H1 (cell line): Measurements from ENCODE around the gene PPP3CB. TPM values are rescaled to one million over a fixed set of nuclear protein-coding genes. Genes with fewer than 3 reads are reported as not detected.
A peak's percentile ranks its signal among the peaks of the same experiment; 100 is the strongest.

Experiments used
- CTCF ChIA-PET: fragments of 300-600 bp; sonication (Branson Sonifier 250); formaldehyde crosslinking; loops from one replicate; lab custom pipeline; 2021; ENCODE audit not compliant: partially characterized antibody; lab: Charles Lee
- POLR2A ChIA-PET: fragments of 300-600 bp; sonication (Branson Sonifier 250); formaldehyde crosslinking; loops from one replicate; lab custom pipeline; 2021; ENCODE audit warnings: inconsistent platforms; ENCODE audit not compliant: partially characterized antibody; lab: Charles Lee
- DNase-seq, 2 experiments: peaks; one replicate each; pipeline versions ENCODE4 v3.0.0 to v3.0.0-alpha.2; 2010 to 2022; ENCODE audit warnings: low spot score in 2 of 2, low read depth in 1 of 2, mixed read lengths in 1 of 2
- FAIRE-seq: peaks from 2 replicates; lab custom pipeline; 2011; peaks lifted over from hg19 to GRCh38; lab: Jason Lieb, UNC
- H2AFZ ChIP-seq: 2 replicates; pipeline ENCODE4 v1.8.1; 2012; ENCODE audit warnings: low read length, inconsistent platforms
- H2AK5ac ChIP-seq: 2 replicates; pipeline ENCODE4 v1.6.1; 2013; ENCODE audit warnings: low read depth, low read length
- H2BK120ac ChIP-seq: replicated peaks from 2 replicates; pipeline ENCODE3; 2013; ENCODE audit warnings: low read depth, low read length, inconsistent platforms
- H2BK12ac ChIP-seq: 2 replicates; pipeline ENCODE4 v1.6.1; 2013; ENCODE audit warnings: low read depth, low read length
- H2BK15ac ChIP-seq: 2 replicates; pipeline ENCODE4 v1.6.1; 2013; ENCODE audit warnings: low read length
- H2BK20ac ChIP-seq: 2 replicates; pipeline ENCODE4 v1.6.1; 2013; ENCODE audit warnings: low read length
- H2BK5ac ChIP-seq: 2 replicates; pipeline ENCODE4 v1.6.1; 2013; ENCODE audit warnings: low read depth, low read length
- H3K14ac ChIP-seq: 2 replicates; pipeline ENCODE4 v1.6.1; 2013; ENCODE audit warnings: inconsistent platforms; ENCODE audit not compliant: insufficient read length
- H3K18ac ChIP-seq: 2 replicates; pipeline ENCODE4 v1.6.1; 2013; ENCODE audit warnings: low read length; ENCODE audit errors: extremely low read depth
- H3K23ac ChIP-seq: 2 replicates; pipeline ENCODE4 v1.6.1; 2013; ENCODE audit warnings: inconsistent platforms; ENCODE audit not compliant: insufficient read length
- H3K23me2 ChIP-seq: 2 replicates; pipeline ENCODE4 v1.6.1; 2013; ENCODE audit warnings: low read depth, low read length
- H3K27ac ChIP-seq: 2 replicates; pipeline ENCODE4 v1.6.1; 2011; ENCODE audit warnings: low read depth, low read length, inconsistent platforms
- H3K27me3 ChIP-seq, 4 experiments: replicated peaks in 1 of 4; 1 replicate in 1 of 4; 2 replicates in 3 of 4; pipeline versions ENCODE4 v1.6.1 to v1.8.1; 2011 to 2013; ENCODE audit warnings: low read length in 3 of 4, mild to moderate bottlenecking in 3 of 4, inconsistent platforms in 2 of 4, mixed read lengths in 2 of 4, moderate library complexity in 1 of 4; ENCODE audit not compliant: control insufficient read depth in 3 of 4, insufficient read depth in 3 of 4; ENCODE audit errors: extremely low read depth in 1 of 4
- H3K36me3 ChIP-seq, 4 experiments: 2 replicates each; pipeline versions ENCODE4 v1.6.1 to v1.8.1; 2011 to 2013; ENCODE audit warnings: mild to moderate bottlenecking in 4 of 4, low read length in 3 of 4, moderate library complexity in 2 of 4, control low read depth in 1 of 4, inconsistent platforms in 1 of 4; ENCODE audit not compliant: insufficient read depth in 4 of 4, control insufficient read depth in 2 of 4
- H3K4ac ChIP-seq: replicated peaks from 2 replicates; pipeline ENCODE3; 2013; ENCODE audit warnings: low read length, low read depth, mixed read lengths, inconsistent platforms; ENCODE audit not compliant: insufficient read length
- H3K4me1 ChIP-seq, 4 experiments: replicated peaks in 1 of 4; 1 replicate in 1 of 4; 2 replicates in 3 of 4; pipeline versions ENCODE4 v1.6.1 to v1.8.1; 2011 to 2013; ENCODE audit warnings: low read length in 3 of 4, inconsistent platforms in 2 of 4, mixed read lengths in 1 of 4; ENCODE audit not compliant: insufficient read depth in 4 of 4, control insufficient read depth in 3 of 4
- H3K4me2 ChIP-seq, 2 experiments: 2 replicates each; pipeline versions ENCODE4 v1.6.1 to v1.8.1; 2011 to 2013; ENCODE audit warnings: low read depth in 2 of 2, low read length in 2 of 2, control low read depth in 1 of 2, inconsistent platforms in 1 of 2, mild to moderate bottlenecking in 1 of 2; ENCODE audit not compliant: insufficient read depth in 1 of 2
- H3K4me3 ChIP-seq, 4 experiments: fragments of 200-600, 300-600 bp in 1 of 4; sonication (generic), shearing (Covaris generic), sonication (Bioruptor Twin) in 1 of 4; 2 replicates each; pipeline versions ENCODE4 v1.5.1 to v1.8.1; 2011 to 2016; ENCODE audit warnings: low read length in 4 of 4, low read depth in 3 of 4, control low read depth in 2 of 4, inconsistent platforms in 2 of 4, mild to moderate bottlenecking in 2 of 4, mixed read lengths in 1 of 4, moderate library complexity in 1 of 4; ENCODE audit not compliant: insufficient read depth in 2 of 4; ENCODE audit errors: extremely low read depth in 1 of 4
- H3K56ac ChIP-seq: replicated peaks from 2 replicates; pipeline ENCODE3; 2013; ENCODE audit warnings: low read depth, mild to moderate bottlenecking, mixed read lengths, low read length, inconsistent platforms; ENCODE audit not compliant: insufficient read length
- H3K79me1 ChIP-seq: 2 replicates; pipeline ENCODE4 v1.6.1; 2013; ENCODE audit warnings: low read depth, low read length, control low read depth
- H3K79me2 ChIP-seq, 2 experiments: 2 replicates each; pipeline versions ENCODE4 v1.6.1 to v1.8.1; 2012 to 2013; ENCODE audit warnings: low read length in 2 of 2, mild to moderate bottlenecking in 2 of 2, inconsistent platforms in 1 of 2; ENCODE audit not compliant: insufficient read depth in 2 of 2, control insufficient read depth in 1 of 2
- H3K9ac ChIP-seq, 4 experiments: replicated peaks in 1 of 4; 1 replicate in 1 of 4; 2 replicates in 3 of 4; pipeline versions ENCODE4 v1.6.1 to v1.8.1; 2011 to 2013; ENCODE audit warnings: low read depth in 3 of 4, low read length in 3 of 4, control low read depth in 2 of 4, mild to moderate bottlenecking in 2 of 4, moderate library complexity in 2 of 4, inconsistent platforms in 1 of 4; ENCODE audit errors: extremely low read depth in 1 of 4
- H3K9me3 ChIP-seq, 2 experiments: 2 replicates each; pipeline versions ENCODE4 v1.6.1 to v1.8.1; 2012 to 2013; ENCODE audit warnings: mild to moderate bottlenecking in 2 of 2, moderate library complexity in 2 of 2, control low read depth in 1 of 2, inconsistent platforms in 1 of 2, low read depth in 1 of 2, low read length in 1 of 2, mixed read lengths in 1 of 2; ENCODE audit not compliant: insufficient read depth in 2 of 2
- H4K20me1 ChIP-seq, 2 experiments: replicated peaks in 1 of 2; 2 replicates each; pipeline versions ENCODE3 to v1.8.1; 2011 to 2013; ENCODE audit warnings: inconsistent platforms in 2 of 2, low read length in 2 of 2, mild to moderate bottlenecking in 1 of 2; ENCODE audit not compliant: insufficient read depth in 2 of 2, control insufficient read depth in 1 of 2
- H4K5ac ChIP-seq: 2 replicates; pipeline ENCODE4 v1.6.1; 2013; ENCODE audit warnings: low read length, low read depth, mixed read lengths, inconsistent platforms; ENCODE audit not compliant: insufficient read length
- H4K8ac ChIP-seq: 2 replicates; pipeline ENCODE4 v1.8.0; 2013; ENCODE audit warnings: mild to moderate bottlenecking, moderate library complexity, low read length, inconsistent platforms; ENCODE audit not compliant: insufficient read depth; ENCODE audit errors: extremely low read depth
- H4K91ac ChIP-seq: replicated peaks from 2 replicates; pipeline ENCODE3; 2013; ENCODE audit warnings: low read length, mixed read lengths, inconsistent platforms; ENCODE audit not compliant: insufficient read length
- CEBPB ChIP-seq: IDR thresholded peaks from 2 replicates; pipeline ENCODE4 v1.6.1; 2012; ENCODE audit warnings: low read depth, low read length
- FOSL1 ChIP-seq: IDR thresholded peaks from 2 replicates; pipeline ENCODE4 v1.6.1; 2011; ENCODE audit warnings: mild to moderate bottlenecking, low read depth, low read length, moderate library complexity; ENCODE audit not compliant: insufficient read depth
- POU5F1 ChIP-seq: IDR thresholded peaks from 2 replicates; pipeline ENCODE4 v1.6.1; 2011; ENCODE audit warnings: low read depth, mild to moderate bottlenecking, low read length, moderate library complexity
- SP2 ChIP-seq: IDR thresholded peaks from 2 replicates; pipeline ENCODE4 v1.6.1; 2012; ENCODE audit warnings: mild to moderate bottlenecking, low read length, inconsistent platforms
- WGBS, 2 experiments: shearing (Covaris generic) in 1 of 2; methylation state at CpG; one replicate each; pipeline versions ENCODE4 v1.1.6 to v1.1.7; 2013 to 2015; ENCODE audit warnings: low lambda C conversion rate in 2 of 2, mixed read lengths in 2 of 2, inconsistent platforms in 1 of 2, low coverage in 1 of 2, missing lambda C conversion rate in 1 of 2; ENCODE audit not compliant: insufficient replicate concordance in 2 of 2, insufficient coverage in 1 of 2, insufficient read length in 1 of 2; ENCODE audit errors: extremely low coverage in 1 of 2, missing lambda C conversion rate in 1 of 2; 5-methylcytosine and 5-hydroxymethylcytosine counted together
- polyA plus RNA-seq, 7 experiments: library from polyadenylated mRNA; depleted of rRNA in 3 of 7; stranded (reverse) in 5 of 7; unstranded in 2 of 7; fragments of >200 nt in 5 of 7; fragments of 200-250 nt in 2 of 7; gene quantifications; 1 replicate in 5 of 7; 2 replicates in 1 of 7; 4 replicates in 1 of 7; pipeline versions ENCODE4 v1.2.1 to v1.2.3, GENCODE V29; 2011 to 2013; ENCODE audit warnings: missing spikeins in 2 of 7, mixed read lengths in 2 of 7
- total RNA-seq: library from RNA; stranded (reverse); fragmentation: NEBNext Ultra II Directional; extraction: Animal tissue kit (Norgen Biotek cat#: 25700); gene quantifications from 2 replicates; pipeline ENCODE4 v1.2.1, GENCODE V29; 2021
- TF ChIP-seq, protein P1 (sequence below): IDR thresholded peaks from 2 replicates; pipeline ENCODE4 v1.6.1; 2012; ENCODE audit warnings: low read length, inconsistent platforms

Gene PPP3CB
- total and polyA plus RNA-seq, 2 of the 8 experiments (the other 6 are each of a cell fraction or from before 2014, with no cell fraction given) = 10.5 to 36.3 TPM

DNA sequence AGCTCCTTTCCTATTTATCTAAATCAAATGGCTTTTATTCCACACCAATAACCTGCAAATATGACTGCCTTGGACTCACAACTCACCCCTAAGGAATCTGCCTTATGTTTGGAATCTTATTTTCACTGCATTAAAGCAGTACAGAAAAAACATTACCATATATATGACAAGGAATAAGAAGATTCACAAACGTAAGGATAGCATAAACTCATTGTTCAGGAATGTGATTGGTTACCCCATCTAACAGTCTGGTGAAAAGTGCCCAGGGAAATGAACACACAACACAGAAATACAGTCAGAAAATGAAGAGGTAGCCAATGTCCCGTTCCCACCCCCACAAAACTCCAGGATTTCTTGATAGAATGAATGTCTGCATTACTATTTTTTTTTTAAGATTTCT, 2.0 kb downstream of the PPP3CB start:
- Histone ChIP-seq H3K56ac (no peak overlapping the region), H3K27ac (no peak overlapping the region), H2BK20ac (no peak overlapping the region), H3K4me1 (peaks cover 4 to 5% (median 4%) of the 10 kb centered on the region in 4 experiments; a peak in 6 of 7 replicates), H3K79me1 (no peaks in the 10 kb centered on the region), H3K9ac (no peak overlapping the region), H3K36me3 (peaks cover 3 to 6% (median 5%) of the 10 kb centered on the region in 4 experiments; a peak in 4 of 8 replicates), H3K18ac (no peak overlapping the region), H4K20me1 (no peaks in the 10 kb centered on the region), H3K23ac (no peak overlapping the region), H4K91ac (no peak overlapping the region), H2BK5ac (no peak overlapping the region), H3K23me2 (no peaks in the 10 kb centered on the region; the same call in 1 of the 2 replicates), H2AFZ (no peak overlapping the region), H2AK5ac (no peak overlapping the region), H2BK120ac (no peak overlapping the region), H3K4me2 (peak overlapping the region in 1 of 2 experiments; percentile 59; a peak in 2 of 4 replicates), H4K8ac (no peak overlapping the region), H3K27me3 (no peaks in the 10 kb centered on the region)
- FAIRE-seq (no peak), DNase-seq (no peak)
- WGBS, 2 experiments = 86% methylated on average over 2 of the region's 2 CpGs; no CpG with 5 or more reads in 1 of the 2 experiments
- POLR2A ChIA-PET = interaction anchor here (1.1 to 1.2 kb wide), 2 partner anchors 13 to 132 kb away, joined by 3 read pairs; no protein-coding TSS in a partner anchor
- TF ChIP-seq POU5F1 (no peak), CEBPB (no peak), FOSL1 (no peak), SP2 (no peak)
- TF ChIP-seq, protein P1, sequence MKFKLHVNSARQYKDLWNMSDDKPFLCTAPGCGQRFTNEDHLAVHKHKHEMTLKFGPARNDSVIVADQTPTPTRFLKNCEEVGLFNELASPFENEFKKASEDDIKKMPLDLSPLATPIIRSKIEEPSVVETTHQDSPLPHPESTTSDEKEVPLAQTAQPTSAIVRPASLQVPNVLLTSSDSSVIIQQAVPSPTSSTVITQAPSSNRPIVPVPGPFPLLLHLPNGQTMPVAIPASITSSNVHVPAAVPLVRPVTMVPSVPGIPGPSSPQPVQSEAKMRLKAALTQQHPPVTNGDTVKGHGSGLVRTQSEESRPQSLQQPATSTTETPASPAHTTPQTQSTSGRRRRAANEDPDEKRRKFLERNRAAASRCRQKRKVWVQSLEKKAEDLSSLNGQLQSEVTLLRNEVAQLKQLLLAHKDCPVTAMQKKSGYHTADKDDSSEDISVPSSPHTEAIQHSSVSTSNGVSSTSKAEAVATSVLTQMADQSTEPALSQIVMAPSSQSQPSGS = no peak
- TF ChIP-seq, all 59 proteins: peak for 0
- Histone ChIP-seq H2BK12ac (no peak overlapping the region), H3K14ac (no peak overlapping the region), H2BK15ac (no peak overlapping the region), H4K5ac (no peak overlapping the region), H3K4me3 (peak overlapping the region in 1 of 4 experiments; percentile 77; a peak in 1 of 8 replicates), H3K79me2 (peaks cover 0 to 55% of the 10 kb centered on the region in 2 experiments; a peak in 3 of 4 replicates), H3K9me3 (no peaks in the 10 kb centered on the region), H3K4ac (no peak overlapping the region)
- CTCF ChIA-PET = interaction anchor here (1.1 to 1.3 kb wide), 2 partner anchors 8 to 150 kb away, joined by 3 to 4 read pairs; no protein-coding TSS in a partner anchor
